GM23338 (cell line): ENCODE measurements around the gene ZNF12. TPM values are rescaled to one million over a fixed set of nuclear protein-coding genes. Genes with fewer than 3 reads are reported as not detected.

Source experiments
- EZH2 ChIP-seq: fragments of 200-600 bp; sonication (generic); IDR thresholded peaks from one replicate; pipeline ENCODE4 v1.8.0; 2017; ENCODE audit warnings: antibody characterized with exemption, mild to moderate bottlenecking, low read depth; ENCODE audit not compliant: unreplicated experiment
- STAT1 ChIP-seq: IDR thresholded peaks from one replicate; pipeline ENCODE4 v1.6.1; 2016; ENCODE audit warnings: antibody characterized with exemption; ENCODE audit not compliant: unreplicated experiment
- ZNF114 ChIP-seq: fragments of 250-450 bp; sonication (Bioruptor Pico); IDR thresholded peaks from 2 replicates; pipeline ENCODE4 v1.5.0; 2020; ENCODE audit warnings: mild to moderate bottlenecking, moderate library complexity
- polyA plus RNA-seq: library from polyadenylated mRNA; unstranded; fragments of >200 nt; fragmentation: Nextera tagmentation; extraction: Ambion mirVana; gene quantifications from 2 replicates; pipeline ENCODE4 v1.2.1, GENCODE V29; 2016
- total RNA-seq: library from RNA; depleted of rRNA; stranded (reverse); fragments of >200 nt; shearing (Covaris generic); gene quantifications from 2 replicates; pipeline ENCODE4 v1.2.3, GENCODE V29; 2014
- TF ChIP-seq, protein P1 (sequence below): fragments of 250-450 bp; sonication (Bioruptor Pico); IDR thresholded peaks from 2 replicates; pipeline ENCODE4 v1.5.0; 2020; ENCODE audit warnings: mild to moderate bottlenecking, moderate library complexity
- TF ChIP-seq, protein P2 (sequence below): IDR thresholded peaks from one replicate; pipeline ENCODE4 v1.6.1; 2018; ENCODE audit warnings: antibody characterized with exemption; ENCODE audit not compliant: unreplicated experiment

Gene ZNF12
- total and polyA plus RNA-seq, 2 experiments from 2014 or later, result 9.6 to 17.8 TPM

GRCh38 chr7:6705959-6706665 is 635 bp downstream of the ZNF12 start (continued):
- TF ChIP-seq, protein P1, sequence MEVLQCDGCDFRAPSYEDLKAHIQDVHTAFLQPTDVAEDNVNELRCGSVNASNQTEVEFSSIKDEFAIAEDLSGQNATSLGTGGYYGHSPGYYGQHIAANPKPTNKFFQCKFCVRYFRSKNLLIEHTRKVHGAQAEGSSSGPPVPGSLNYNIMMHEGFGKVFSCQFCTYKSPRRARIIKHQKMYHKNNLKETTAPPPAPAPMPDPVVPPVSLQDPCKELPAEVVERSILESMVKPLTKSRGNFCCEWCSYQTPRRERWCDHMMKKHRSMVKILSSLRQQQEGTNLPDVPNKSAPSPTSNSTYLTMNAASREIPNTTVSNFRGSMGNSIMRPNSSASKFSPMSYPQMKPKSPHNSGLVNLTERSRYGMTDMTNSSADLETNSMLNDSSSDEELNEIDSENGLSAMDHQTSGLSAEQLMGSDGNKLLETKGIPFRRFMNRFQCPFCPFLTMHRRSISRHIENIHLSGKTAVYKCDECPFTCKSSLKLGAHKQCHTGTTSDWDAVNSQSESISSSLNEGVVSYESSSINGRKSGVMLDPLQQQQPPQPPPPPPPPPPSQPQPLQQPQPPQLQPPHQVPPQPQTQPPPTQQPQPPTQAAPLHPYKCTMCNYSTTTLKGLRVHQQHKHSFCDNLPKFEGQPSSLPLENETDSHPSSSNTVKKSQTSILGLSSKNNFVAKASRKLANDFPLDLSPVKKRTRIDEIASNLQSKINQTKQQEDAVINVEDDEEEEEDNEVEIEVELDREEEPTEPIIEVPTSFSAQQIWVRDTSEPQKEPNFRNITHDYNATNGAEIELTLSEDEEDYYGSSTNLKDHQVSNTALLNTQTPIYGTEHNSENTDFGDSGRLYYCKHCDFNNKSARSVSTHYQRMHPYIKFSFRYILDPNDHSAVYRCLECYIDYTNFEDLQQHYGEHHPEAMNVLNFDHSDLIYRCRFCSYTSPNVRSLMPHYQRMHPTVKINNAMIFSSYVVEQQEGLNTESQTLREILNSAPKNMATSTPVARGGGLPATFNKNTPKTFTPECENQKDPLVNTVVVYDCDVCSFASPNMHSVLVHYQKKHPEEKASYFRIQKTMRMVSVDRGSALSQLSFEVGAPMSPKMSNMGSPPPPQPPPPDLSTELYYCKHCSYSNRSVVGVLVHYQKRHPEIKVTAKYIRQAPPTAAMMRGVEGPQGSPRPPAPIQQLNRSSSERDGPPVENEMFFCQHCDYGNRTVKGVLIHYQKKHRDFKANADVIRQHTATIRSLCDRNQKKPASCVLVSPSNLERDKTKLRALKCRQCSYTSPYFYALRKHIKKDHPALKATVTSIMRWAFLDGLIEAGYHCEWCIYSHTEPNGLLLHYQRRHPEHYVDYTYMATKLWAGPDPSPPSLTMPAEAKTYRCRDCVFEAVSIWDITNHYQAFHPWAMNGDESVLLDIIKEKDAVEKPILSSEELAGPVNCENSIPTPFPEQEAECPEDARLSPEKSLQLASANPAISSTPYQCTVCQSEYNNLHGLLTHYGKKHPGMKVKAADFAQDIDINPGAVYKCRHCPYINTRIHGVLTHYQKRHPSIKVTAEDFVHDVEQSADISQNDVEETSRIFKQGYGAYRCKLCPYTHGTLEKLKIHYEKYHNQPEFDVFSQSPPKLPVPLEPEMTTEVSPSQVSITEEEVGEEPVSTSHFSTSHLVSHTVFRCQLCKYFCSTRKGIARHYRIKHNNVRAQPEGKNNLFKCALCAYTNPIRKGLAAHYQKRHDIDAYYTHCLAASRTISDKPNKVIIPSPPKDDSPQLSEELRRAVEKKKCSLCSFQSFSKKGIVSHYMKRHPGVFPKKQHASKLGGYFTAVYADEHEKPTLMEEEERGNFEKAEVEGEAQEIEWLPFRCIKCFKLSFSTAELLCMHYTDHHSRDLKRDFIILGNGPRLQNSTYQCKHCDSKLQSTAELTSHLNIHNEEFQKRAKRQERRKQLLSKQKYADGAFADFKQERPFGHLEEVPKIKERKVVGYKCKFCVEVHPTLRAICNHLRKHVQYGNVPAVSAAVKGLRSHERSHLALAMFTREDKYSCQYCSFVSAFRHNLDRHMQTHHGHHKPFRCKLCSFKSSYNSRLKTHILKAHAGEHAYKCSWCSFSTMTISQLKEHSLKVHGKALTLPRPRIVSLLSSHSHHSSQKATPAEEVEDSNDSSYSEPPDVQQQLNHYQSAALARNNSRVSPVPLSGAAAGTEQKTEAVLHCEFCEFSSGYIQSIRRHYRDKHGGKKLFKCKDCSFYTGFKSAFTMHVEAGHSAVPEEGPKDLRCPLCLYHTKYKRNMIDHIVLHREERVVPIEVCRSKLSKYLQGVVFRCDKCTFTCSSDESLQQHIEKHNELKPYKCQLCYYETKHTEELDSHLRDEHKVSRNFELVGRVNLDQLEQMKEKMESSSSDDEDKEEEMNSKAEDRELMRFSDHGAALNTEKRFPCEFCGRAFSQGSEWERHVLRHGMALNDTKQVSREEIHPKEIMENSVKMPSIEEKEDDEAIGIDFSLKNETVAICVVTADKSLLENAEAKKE, result no peak
- TF ChIP-seq EZH2 (no peak), ZNF114 (CRISPR knock-in tag) (no peak), STAT1 (no peak)
- TF ChIP-seq, protein P2, sequence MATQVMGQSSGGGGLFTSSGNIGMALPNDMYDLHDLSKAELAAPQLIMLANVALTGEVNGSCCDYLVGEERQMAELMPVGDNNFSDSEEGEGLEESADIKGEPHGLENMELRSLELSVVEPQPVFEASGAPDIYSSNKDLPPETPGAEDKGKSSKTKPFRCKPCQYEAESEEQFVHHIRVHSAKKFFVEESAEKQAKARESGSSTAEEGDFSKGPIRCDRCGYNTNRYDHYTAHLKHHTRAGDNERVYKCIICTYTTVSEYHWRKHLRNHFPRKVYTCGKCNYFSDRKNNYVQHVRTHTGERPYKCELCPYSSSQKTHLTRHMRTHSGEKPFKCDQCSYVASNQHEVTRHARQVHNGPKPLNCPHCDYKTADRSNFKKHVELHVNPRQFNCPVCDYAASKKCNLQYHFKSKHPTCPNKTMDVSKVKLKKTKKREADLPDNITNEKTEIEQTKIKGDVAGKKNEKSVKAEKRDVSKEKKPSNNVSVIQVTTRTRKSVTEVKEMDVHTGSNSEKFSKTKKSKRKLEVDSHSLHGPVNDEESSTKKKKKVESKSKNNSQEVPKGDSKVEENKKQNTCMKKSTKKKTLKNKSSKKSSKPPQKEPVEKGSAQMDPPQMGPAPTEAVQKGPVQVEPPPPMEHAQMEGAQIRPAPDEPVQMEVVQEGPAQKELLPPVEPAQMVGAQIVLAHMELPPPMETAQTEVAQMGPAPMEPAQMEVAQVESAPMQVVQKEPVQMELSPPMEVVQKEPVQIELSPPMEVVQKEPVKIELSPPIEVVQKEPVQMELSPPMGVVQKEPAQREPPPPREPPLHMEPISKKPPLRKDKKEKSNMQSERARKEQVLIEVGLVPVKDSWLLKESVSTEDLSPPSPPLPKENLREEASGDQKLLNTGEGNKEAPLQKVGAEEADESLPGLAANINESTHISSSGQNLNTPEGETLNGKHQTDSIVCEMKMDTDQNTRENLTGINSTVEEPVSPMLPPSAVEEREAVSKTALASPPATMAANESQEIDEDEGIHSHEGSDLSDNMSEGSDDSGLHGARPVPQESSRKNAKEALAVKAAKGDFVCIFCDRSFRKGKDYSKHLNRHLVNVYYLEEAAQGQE, result no peak
